KMS-11 (cell line): ENCODE results near the gene NRG2.

ENCODE experiments used
- H2AFZ ChIP-seq: fragments of 200-600 bp; sonication (generic); 2 replicates; pipeline ENCODE4 v1.6.1; 2016; ENCODE audit warnings: antibody characterized with exemption, mixed run types, low read depth
- H3K27ac ChIP-seq: fragments of 200-600 bp; sonication (generic); 2 replicates; pipeline ENCODE4 v1.6.1; 2016; ENCODE audit warnings: mild to moderate bottlenecking, mixed run types
- H3K27me3 ChIP-seq: fragments of 200-600 bp; sonication (generic); 2 replicates; pipeline ENCODE4 v1.6.1; 2017; ENCODE audit warnings: mild to moderate bottlenecking, low read depth, mixed run types, moderate library complexity; ENCODE audit not compliant: insufficient read depth
- H3K36me3 ChIP-seq: fragments of 200-600 bp; sonication (generic); 2 replicates; pipeline ENCODE4 v1.6.1; 2017; ENCODE audit warnings: mild to moderate bottlenecking, mixed run types; ENCODE audit not compliant: insufficient read depth
- H3K4me1 ChIP-seq: fragments of 200-600 bp; sonication (generic); 2 replicates; pipeline ENCODE4 v1.6.1; 2016; ENCODE audit warnings: mild to moderate bottlenecking, low read depth, mixed run types; ENCODE audit not compliant: poor library complexity, severe bottlenecking
- H3K4me2 ChIP-seq: fragments of 200-600 bp; sonication (generic); 2 replicates; pipeline ENCODE4 v1.7.0; 2016; ENCODE audit warnings: mild to moderate bottlenecking, mixed run types
- H3K4me3 ChIP-seq: fragments of 200-600 bp; sonication (generic); IDR thresholded peaks from 2 replicates; pipeline ENCODE4 v1.6.1; 2017; ENCODE audit warnings: low read depth, low read length, mixed read lengths; ENCODE audit not compliant: insufficient read depth
- H3K79me2 ChIP-seq: fragments of 200-600 bp; sonication (generic); 2 replicates; pipeline ENCODE4 v1.6.1; 2016; ENCODE audit warnings: low read depth, mixed run types; ENCODE audit not compliant: insufficient read depth
- H3K9ac ChIP-seq: fragments of 200-600 bp; sonication (generic); 2 replicates; pipeline ENCODE4 v1.6.1; 2016; ENCODE audit warnings: mild to moderate bottlenecking, mixed run types
- H4K20me1 ChIP-seq: fragments of 200-600 bp; sonication (generic); 2 replicates; pipeline ENCODE4 v1.6.1; 2016; ENCODE audit warnings: mild to moderate bottlenecking, mixed run types; ENCODE audit not compliant: insufficient read depth
- TF ChIP-seq, protein P1 (sequence below): fragments of 200-600 bp; sonication (generic); conservative IDR thresholded peaks from 2 replicates; pipeline ENCODE4 v1.6.1; 2017; ENCODE audit warnings: low read depth, mild to moderate bottlenecking, antibody characterized with exemption, low read length, moderate library complexity, mixed read lengths

The NRG2 gene

GRCh38 chr5:139797335-139797734, 245.8 kb downstream of the NRG2 start:
- H3K4me1 ChIP-seq: no peaks in the 10 kb centered on the region
- H3K36me3 ChIP-seq: no peaks in the 10 kb centered on the region
- no peak overlapping the region for H3K9ac ChIP-seq
- H2AFZ ChIP-seq: no peak overlapping the region
- TF ChIP-seq, protein P1, sequence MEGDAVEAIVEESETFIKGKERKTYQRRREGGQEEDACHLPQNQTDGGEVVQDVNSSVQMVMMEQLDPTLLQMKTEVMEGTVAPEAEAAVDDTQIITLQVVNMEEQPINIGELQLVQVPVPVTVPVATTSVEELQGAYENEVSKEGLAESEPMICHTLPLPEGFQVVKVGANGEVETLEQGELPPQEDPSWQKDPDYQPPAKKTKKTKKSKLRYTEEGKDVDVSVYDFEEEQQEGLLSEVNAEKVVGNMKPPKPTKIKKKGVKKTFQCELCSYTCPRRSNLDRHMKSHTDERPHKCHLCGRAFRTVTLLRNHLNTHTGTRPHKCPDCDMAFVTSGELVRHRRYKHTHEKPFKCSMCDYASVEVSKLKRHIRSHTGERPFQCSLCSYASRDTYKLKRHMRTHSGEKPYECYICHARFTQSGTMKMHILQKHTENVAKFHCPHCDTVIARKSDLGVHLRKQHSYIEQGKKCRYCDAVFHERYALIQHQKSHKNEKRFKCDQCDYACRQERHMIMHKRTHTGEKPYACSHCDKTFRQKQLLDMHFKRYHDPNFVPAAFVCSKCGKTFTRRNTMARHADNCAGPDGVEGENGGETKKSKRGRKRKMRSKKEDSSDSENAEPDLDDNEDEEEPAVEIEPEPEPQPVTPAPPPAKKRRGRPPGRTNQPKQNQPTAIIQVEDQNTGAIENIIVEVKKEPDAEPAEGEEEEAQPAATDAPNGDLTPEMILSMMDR: no peak
- no peaks in the 10 kb centered on the region for H3K79me2 ChIP-seq
- H3K4me2 ChIP-seq: no peak overlapping the region
- no peak overlapping the region for H3K4me3 ChIP-seq
- H4K20me1 ChIP-seq: no peaks in the 10 kb centered on the region
- no peak overlapping the region for H3K27ac ChIP-seq
- peaks cover 67% of the 10 kb centered on the region for H3K27me3 ChIP-seq
